ENCODE results near the gene RAB44.

DNA sequence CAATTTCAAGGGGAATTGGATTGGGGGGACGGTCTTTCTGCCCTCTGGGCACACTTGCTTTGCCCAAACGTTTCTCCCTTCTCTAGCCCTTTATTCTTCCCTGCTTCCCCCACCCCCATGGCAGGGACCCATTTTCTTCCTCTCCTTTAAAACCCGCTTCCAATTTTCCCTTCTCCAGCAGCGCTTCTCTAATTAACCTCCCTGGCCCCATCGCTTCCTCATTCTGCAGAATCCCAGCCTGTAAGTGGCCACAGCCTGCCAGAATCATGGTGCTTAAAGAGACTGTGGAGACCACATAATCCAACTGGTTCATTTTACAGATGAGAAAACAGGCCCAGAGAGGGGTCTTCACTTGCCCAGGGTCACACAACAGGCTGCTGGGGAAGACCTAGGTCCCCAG lies 80.2 kb downstream of the RAB44 start:
- TF ChIP-seq CTCF (IDR thresholded peaks at IDR 0.05) = no peak
- no peak for TF ChIP-seq EP300 (IDR thresholded peaks at IDR 0.05)
- TF ChIP-seq POLR2AphosphoS5 (IDR thresholded peaks at IDR 0.05) = no peak
